WTC11 (cell line): ENCODE results near the gene PAPOLA. TPM values are rescaled to one million over a fixed set of nuclear protein-coding genes. Genes with fewer than 3 reads are reported as not detected.

Experiments used
- ATAC-seq: fragments of 200-7000 bp; cut with Tn5 transposase; 2 replicates; pipeline ENCODE4 v1.10.0; 2021; ENCODE audit warnings: mild to moderate bottlenecking, moderate library complexity
- CTCF ChIA-PET: fragments of 300-600 bp; sonication (Branson Sonifier 250); formaldehyde crosslinking; loops from one replicate; lab custom pipeline; 2021; ENCODE audit warnings: antibody characterized with exemption; lab: Charles Lee
- POLR2A ChIA-PET: fragments of 350-600 bp; sonication (Branson Sonifier 250); formaldehyde crosslinking; loops from one replicate; lab custom pipeline; 2021; ENCODE audit warnings: antibody characterized with exemption; lab: Charles Lee
- DNase-seq: peaks from one replicate; pipeline ENCODE4 v3.0.0; 2021; ENCODE audit warnings: low spot score
- H3K27ac Mint-ChIP-seq: 2 replicates; pipeline ENCODE4 v1.8.0; 2021; ENCODE audit warnings: mixed read lengths
- H3K27me3 Mint-ChIP-seq: 2 replicates; pipeline ENCODE4 v1.8.0; 2021; ENCODE audit warnings: low read depth, mild to moderate bottlenecking, moderate library complexity, mixed read lengths
- H3K36me3 Mint-ChIP-seq: 2 replicates; pipeline ENCODE4 v1.8.0; 2021; ENCODE audit warnings: mixed read lengths
- H3K4me1 Mint-ChIP-seq: 2 replicates; pipeline ENCODE4 v1.8.0; 2022; ENCODE audit warnings: mixed read lengths
- H3K4me3 Mint-ChIP-seq: 2 replicates; pipeline ENCODE4 v1.8.0; 2021; ENCODE audit warnings: mild to moderate bottlenecking, moderate library complexity, mixed read lengths
- H3K9me3 Mint-ChIP-seq: 2 replicates; pipeline ENCODE4 v1.8.0; 2021; ENCODE audit warnings: mixed read lengths
- ELF4 ChIP-seq: sonication (generic); formaldehyde crosslinking; IDR thresholded peaks from 2 replicates; pipeline ENCODE4 v1.8.1; 2022; ENCODE audit warnings: low read depth, mild to moderate bottlenecking, moderate library complexity, missing genetic modification reagents
- FOXK1 ChIP-seq: sonication (generic); formaldehyde crosslinking; IDR thresholded peaks from 2 replicates; pipeline ENCODE4 v1.8.0; 2022; ENCODE audit warnings: mild to moderate bottlenecking, moderate library complexity, missing genetic modification reagents
- GRHL2 ChIP-seq: fragments of 250-450 bp; sonication (Bioruptor Pico); IDR thresholded peaks from 2 replicates; pipeline ENCODE4 v1.8.0; 2022; ENCODE audit warnings: mild to moderate bottlenecking, moderate library complexity; ENCODE audit not compliant: insufficient replicate concordance, severe bottlenecking
- OVOL2 ChIP-seq: fragments of 250-450 bp; sonication (Bioruptor Pico); IDR thresholded peaks from 2 replicates; pipeline ENCODE4 v1.9.0; 2021; ENCODE audit warnings: mild to moderate bottlenecking, borderline replicate concordance
- RORB ChIP-seq: fragments of 250-450 bp; sonication (Bioruptor Pico); IDR thresholded peaks from 2 replicates; pipeline ENCODE4 v1.9.0; 2021; ENCODE audit warnings: mild to moderate bottlenecking
- SMAD3 ChIP-seq: sonication (generic); formaldehyde crosslinking; IDR thresholded peaks from 2 replicates; pipeline ENCODE4 v1.8.0; 2022; ENCODE audit warnings: missing genetic modification reagents, mild to moderate bottlenecking, borderline replicate concordance
- SMAD4 ChIP-seq: sonication (generic); formaldehyde crosslinking; IDR thresholded peaks from 2 replicates; pipeline ENCODE4 v1.8.0; 2022; ENCODE audit warnings: mild to moderate bottlenecking, missing genetic modification reagents
- TCF7 ChIP-seq: sonication (generic); formaldehyde crosslinking; IDR thresholded peaks from 2 replicates; pipeline ENCODE4 v1.8.0; 2022; ENCODE audit warnings: mild to moderate bottlenecking, low read depth, missing genetic modification reagents, moderate library complexity
- TP53 ChIP-seq: sonication (generic); formaldehyde crosslinking; IDR thresholded peaks from 2 replicates; pipeline ENCODE4 v1.8.1; 2023; ENCODE audit warnings: mild to moderate bottlenecking, missing genetic modification reagents
- USF1 ChIP-seq: sonication (generic); formaldehyde crosslinking; IDR thresholded peaks from 2 replicates; pipeline ENCODE4 v1.8.0; 2022; ENCODE audit warnings: mild to moderate bottlenecking, missing genetic modification reagents
- ZNF138 ChIP-seq: sonication (generic); formaldehyde crosslinking; conservative IDR thresholded peaks from 2 replicates; pipeline ENCODE4 v1.8.1; 2022; ENCODE audit warnings: mild to moderate bottlenecking, moderate library complexity, missing genetic modification reagents
- ZNF219 ChIP-seq: sonication (generic); formaldehyde crosslinking; IDR thresholded peaks from 2 replicates; pipeline ENCODE4 v1.8.0; 2023; ENCODE audit warnings: missing genetic modification reagents, mild to moderate bottlenecking, borderline replicate concordance
- ZNF416 ChIP-seq: fragments of 250-450 bp; sonication (Bioruptor Pico); IDR thresholded peaks from 2 replicates; pipeline ENCODE4 v1.9.0; 2021; ENCODE audit warnings: mild to moderate bottlenecking, inconsistent platforms
- ZNF512 ChIP-seq: sonication (generic); formaldehyde crosslinking; IDR thresholded peaks from 2 replicates; pipeline ENCODE4 v1.8.1; 2022; ENCODE audit warnings: missing genetic modification reagents, borderline replicate concordance
- total RNA-seq: library from RNA; stranded (reverse); gene quantifications from 3 replicates; pipeline ENCODE4 v1.2.3, GENCODE V29; 2021
- TF ChIP-seq, protein P1 (sequence below): sonication (generic); formaldehyde crosslinking; IDR thresholded peaks from 2 replicates; pipeline ENCODE4 v1.8.0; 2022; ENCODE audit warnings: mild to moderate bottlenecking, missing genetic modification reagents
- TF ChIP-seq, protein P2 (sequence below): fragments of 250-450 bp; sonication (Bioruptor Pico); IDR thresholded peaks from 2 replicates; pipeline ENCODE4 v1.9.0; 2021; ENCODE audit warnings: mild to moderate bottlenecking, borderline replicate concordance
- TF ChIP-seq, protein P3 (sequence below): sonication (generic); formaldehyde crosslinking; IDR thresholded peaks from 2 replicates; pipeline ENCODE4 v1.8.1; 2023; ENCODE audit warnings: mild to moderate bottlenecking, missing genetic modification reagents, moderate library complexity
- TF ChIP-seq, protein P4 (sequence below): fragments of 250-450 bp; sonication (Bioruptor Pico); conservative IDR thresholded peaks from 2 replicates; pipeline ENCODE4 v1.9.0; 2021; ENCODE audit warnings: mild to moderate bottlenecking
- TF ChIP-seq, protein P5 (sequence below): sonication (generic); formaldehyde crosslinking; IDR thresholded peaks from 2 replicates; pipeline ENCODE4 v1.8.1; 2023; ENCODE audit warnings: mild to moderate bottlenecking, missing genetic modification reagents, moderate library complexity
- TF ChIP-seq, protein P6 (sequence below): sonication (generic); formaldehyde crosslinking; conservative IDR thresholded peaks from 2 replicates; pipeline ENCODE4 v1.8.1; 2023; ENCODE audit warnings: mild to moderate bottlenecking, low read depth, missing genetic modification reagents, moderate library complexity
- TF ChIP-seq, protein P7 (sequence below): sonication (generic); formaldehyde crosslinking; IDR thresholded peaks from 2 replicates; pipeline ENCODE4 v1.8.0; 2022; ENCODE audit warnings: mild to moderate bottlenecking, missing genetic modification reagents

The PAPOLA gene
- total RNA-seq, 1 experiment from 2014 or later = 210 TPM

- ATAC-seq (no peak), DNase-seq (no peak)
- no peak overlapping the region for H3K27ac Mint-ChIP-seq
- H3K27me3 Mint-ChIP-seq = no peaks in the 10 kb centered on the region; the same call in 1 of the 2 replicates
- TF ChIP-seq TCF7 (CRISPR knock-in tag) = no peak
- no peak for TF ChIP-seq FOXK1 (CRISPR knock-in tag)
- TF ChIP-seq, protein P1, sequence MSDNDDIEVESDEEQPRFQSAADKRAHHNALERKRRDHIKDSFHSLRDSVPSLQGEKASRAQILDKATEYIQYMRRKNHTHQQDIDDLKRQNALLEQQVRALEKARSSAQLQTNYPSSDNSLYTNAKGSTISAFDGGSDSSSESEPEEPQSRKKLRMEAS (CRISPR knock-in tag) = no peak
- TF ChIP-seq ZNF138 = no peak
- no peak for TF ChIP-seq TP53
- TF ChIP-seq ELF4 (CRISPR knock-in tag) = no peak
- TF ChIP-seq, protein P2, sequence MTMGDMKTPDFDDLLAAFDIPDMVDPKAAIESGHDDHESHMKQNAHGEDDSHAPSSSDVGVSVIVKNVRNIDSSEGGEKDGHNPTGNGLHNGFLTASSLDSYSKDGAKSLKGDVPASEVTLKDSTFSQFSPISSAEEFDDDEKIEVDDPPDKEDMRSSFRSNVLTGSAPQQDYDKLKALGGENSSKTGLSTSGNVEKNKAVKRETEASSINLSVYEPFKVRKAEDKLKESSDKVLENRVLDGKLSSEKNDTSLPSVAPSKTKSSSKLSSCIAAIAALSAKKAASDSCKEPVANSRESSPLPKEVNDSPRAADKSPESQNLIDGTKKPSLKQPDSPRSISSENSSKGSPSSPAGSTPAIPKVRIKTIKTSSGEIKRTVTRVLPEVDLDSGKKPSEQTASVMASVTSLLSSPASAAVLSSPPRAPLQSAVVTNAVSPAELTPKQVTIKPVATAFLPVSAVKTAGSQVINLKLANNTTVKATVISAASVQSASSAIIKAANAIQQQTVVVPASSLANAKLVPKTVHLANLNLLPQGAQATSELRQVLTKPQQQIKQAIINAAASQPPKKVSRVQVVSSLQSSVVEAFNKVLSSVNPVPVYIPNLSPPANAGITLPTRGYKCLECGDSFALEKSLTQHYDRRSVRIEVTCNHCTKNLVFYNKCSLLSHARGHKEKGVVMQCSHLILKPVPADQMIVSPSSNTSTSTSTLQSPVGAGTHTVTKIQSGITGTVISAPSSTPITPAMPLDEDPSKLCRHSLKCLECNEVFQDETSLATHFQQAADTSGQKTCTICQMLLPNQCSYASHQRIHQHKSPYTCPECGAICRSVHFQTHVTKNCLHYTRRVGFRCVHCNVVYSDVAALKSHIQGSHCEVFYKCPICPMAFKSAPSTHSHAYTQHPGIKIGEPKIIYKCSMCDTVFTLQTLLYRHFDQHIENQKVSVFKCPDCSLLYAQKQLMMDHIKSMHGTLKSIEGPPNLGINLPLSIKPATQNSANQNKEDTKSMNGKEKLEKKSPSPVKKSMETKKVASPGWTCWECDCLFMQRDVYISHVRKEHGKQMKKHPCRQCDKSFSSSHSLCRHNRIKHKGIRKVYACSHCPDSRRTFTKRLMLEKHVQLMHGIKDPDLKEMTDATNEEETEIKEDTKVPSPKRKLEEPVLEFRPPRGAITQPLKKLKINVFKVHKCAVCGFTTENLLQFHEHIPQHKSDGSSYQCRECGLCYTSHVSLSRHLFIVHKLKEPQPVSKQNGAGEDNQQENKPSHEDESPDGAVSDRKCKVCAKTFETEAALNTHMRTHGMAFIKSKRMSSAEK (CRISPR knock-in tag) = no peak
- TF ChIP-seq, protein P3, sequence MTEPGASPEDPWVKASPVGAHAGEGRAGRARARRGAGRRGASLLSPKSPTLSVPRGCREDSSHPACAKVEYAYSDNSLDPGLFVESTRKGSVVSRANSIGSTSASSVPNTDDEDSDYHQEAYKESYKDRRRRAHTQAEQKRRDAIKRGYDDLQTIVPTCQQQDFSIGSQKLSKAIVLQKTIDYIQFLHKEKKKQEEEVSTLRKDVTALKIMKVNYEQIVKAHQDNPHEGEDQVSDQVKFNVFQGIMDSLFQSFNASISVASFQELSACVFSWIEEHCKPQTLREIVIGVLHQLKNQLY (CRISPR knock-in tag) = no peak
- no peak for TF ChIP-seq SMAD4 (CRISPR knock-in tag)
- TF ChIP-seq OVOL2 (CRISPR knock-in tag) = no peak
- TF ChIP-seq SMAD3 (CRISPR knock-in tag) = no peak
- TF ChIP-seq, protein P4, sequence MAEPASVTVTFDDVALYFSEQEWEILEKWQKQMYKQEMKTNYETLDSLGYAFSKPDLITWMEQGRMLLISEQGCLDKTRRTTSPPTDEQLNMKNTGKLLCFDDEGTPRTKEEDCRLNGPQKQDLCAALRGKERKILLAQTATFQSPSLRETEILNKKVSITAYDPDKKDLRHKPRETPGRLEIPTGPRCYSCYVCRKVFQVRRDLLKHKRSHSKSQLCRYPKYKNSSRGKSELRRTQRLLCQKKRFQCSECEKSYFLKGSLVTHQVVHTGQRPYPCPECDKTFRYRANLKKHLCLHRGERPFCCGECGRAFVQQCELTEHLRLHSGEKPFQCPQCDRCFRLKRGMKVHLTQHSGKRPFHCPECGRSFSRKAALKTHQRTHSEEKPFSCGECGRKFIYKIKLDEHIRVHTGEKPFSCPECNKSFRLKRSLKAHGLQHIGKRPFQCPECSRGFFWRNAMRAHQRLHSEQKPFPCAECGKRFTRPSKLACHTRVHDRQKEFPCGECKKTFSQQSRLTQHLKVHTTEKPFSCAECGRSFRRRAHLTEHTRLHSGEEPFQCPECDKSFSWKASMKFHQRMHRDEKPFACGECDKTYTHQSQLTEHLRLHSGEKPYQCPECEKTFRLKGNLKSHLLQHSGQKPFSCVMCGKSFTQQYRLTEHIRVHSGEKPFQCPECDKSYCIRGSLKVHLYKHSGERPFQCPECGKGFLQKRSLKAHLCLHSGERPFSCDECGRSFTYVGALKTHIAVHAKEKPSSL (CRISPR knock-in tag) = no peak
- TF ChIP-seq ZNF512 = no peak
- TF ChIP-seq ZNF416 = no peak
- TF ChIP-seq, all 79 proteins: peak for 0
- Mint-ChIP-seq H3K4me1 (no peaks in the 10 kb centered on the region), H3K9me3 (no peaks in the 10 kb centered on the region), H3K4me3 (no peak overlapping the region), H3K36me3 (no peaks in the 10 kb centered on the region)
- ChIA-PET CTCF (no interaction called here), POLR2A (no interaction called here)
Measured at GRCh38 chr14:96497087-96497486, 5.1 kb upstream of the PAPOLA start.

- Mint-ChIP-seq H3K36me3 (no peaks in the 10 kb centered on the region), H3K4me3 (no peak overlapping the region), H3K9me3 (no peaks in the 10 kb centered on the region), H3K4me1 (no peaks in the 10 kb centered on the region), H3K27ac (no peak overlapping the region), H3K27me3 (no peaks in the 10 kb centered on the region; the same call in 1 of the 2 replicates)
- DNase-seq (no peak), ATAC-seq (no peak)
- POLR2A ChIA-PET = no interaction called here
- CTCF ChIA-PET = no interaction called here
- TF ChIP-seq, protein P5, sequence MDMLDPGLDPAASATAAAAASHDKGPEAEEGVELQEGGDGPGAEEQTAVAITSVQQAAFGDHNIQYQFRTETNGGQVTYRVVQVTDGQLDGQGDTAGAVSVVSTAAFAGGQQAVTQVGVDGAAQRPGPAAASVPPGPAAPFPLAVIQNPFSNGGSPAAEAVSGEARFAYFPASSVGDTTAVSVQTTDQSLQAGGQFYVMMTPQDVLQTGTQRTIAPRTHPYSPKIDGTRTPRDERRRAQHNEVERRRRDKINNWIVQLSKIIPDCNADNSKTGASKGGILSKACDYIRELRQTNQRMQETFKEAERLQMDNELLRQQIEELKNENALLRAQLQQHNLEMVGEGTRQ (CRISPR knock-in tag) = no peak
- no peak for TF ChIP-seq ZNF219 (CRISPR knock-in tag)
- TF ChIP-seq, protein P6, sequence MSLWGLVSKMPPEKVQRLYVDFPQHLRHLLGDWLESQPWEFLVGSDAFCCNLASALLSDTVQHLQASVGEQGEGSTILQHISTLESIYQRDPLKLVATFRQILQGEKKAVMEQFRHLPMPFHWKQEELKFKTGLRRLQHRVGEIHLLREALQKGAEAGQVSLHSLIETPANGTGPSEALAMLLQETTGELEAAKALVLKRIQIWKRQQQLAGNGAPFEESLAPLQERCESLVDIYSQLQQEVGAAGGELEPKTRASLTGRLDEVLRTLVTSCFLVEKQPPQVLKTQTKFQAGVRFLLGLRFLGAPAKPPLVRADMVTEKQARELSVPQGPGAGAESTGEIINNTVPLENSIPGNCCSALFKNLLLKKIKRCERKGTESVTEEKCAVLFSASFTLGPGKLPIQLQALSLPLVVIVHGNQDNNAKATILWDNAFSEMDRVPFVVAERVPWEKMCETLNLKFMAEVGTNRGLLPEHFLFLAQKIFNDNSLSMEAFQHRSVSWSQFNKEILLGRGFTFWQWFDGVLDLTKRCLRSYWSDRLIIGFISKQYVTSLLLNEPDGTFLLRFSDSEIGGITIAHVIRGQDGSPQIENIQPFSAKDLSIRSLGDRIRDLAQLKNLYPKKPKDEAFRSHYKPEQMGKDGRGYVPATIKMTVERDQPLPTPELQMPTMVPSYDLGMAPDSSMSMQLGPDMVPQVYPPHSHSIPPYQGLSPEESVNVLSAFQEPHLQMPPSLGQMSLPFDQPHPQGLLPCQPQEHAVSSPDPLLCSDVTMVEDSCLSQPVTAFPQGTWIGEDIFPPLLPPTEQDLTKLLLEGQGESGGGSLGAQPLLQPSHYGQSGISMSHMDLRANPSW (CRISPR knock-in tag) = no peak
- TF ChIP-seq, protein P7, sequence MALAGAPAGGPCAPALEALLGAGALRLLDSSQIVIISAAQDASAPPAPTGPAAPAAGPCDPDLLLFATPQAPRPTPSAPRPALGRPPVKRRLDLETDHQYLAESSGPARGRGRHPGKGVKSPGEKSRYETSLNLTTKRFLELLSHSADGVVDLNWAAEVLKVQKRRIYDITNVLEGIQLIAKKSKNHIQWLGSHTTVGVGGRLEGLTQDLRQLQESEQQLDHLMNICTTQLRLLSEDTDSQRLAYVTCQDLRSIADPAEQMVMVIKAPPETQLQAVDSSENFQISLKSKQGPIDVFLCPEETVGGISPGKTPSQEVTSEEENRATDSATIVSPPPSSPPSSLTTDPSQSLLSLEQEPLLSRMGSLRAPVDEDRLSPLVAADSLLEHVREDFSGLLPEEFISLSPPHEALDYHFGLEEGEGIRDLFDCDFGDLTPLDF (CRISPR knock-in tag) = no peak
- TF ChIP-seq USF1 = no peak
- TF ChIP-seq GRHL2 (CRISPR knock-in tag) = no peak
- no peak for TF ChIP-seq RORB
Measured at GRCh38 chr14:96497586-96497985, 4.6 kb upstream of the PAPOLA start.
